A549 (cell line): Measurements from ENCODE around the gene APMAP. TPM values are rescaled to one million over a fixed set of nuclear protein-coding genes. Genes with fewer than 3 reads are reported as not detected.

Source experiments
- ATAC-seq, 2 experiments: fragments of 200-7000 bp in 1 of 2; fragments of >200 bp in 1 of 2; cut with Nextera tagmentation in 1 of 2; cut with Tn5 transposase in 1 of 2; 3 replicates each; pipeline versions ENCODE4 v1.8.0 to v1.9.1; 2018 to 2020; ENCODE audit warnings: mild to moderate bottlenecking in 1 of 2, moderate library complexity in 1 of 2
- CTCF ChIA-PET: fragments of 300-600 bp; sonication (Branson Sonifier 250); formaldehyde crosslinking; extraction: SDS; loops from one replicate; lab custom pipeline; 2021; ENCODE audit warnings: antibody characterized with exemption, inconsistent platforms; lab: Yijun Ruan, JAX
- POLR2A ChIA-PET: fragments of 350-600 bp; formaldehyde crosslinking; extraction: SDS; loops from one replicate; lab custom pipeline; 2021; ENCODE audit warnings: antibody characterized with exemption, inconsistent platforms; lab: Yijun Ruan, JAX
- DNase-seq, 2 experiments: peaks; one replicate each; pipeline versions ENCODE4 v3.0.0 to v3.0.0-alpha.2; 2011 to 2016; ENCODE audit warnings: low read depth in 1 of 2, low spot score in 1 of 2
- FAIRE-seq: peaks from 2 replicates; lab custom pipeline; 2011; peaks lifted over from hg19 to GRCh38; lab: Jason Lieb, UNC
- H3K27ac ChIP-seq, 2 experiments: fragments of >200 bp; sonication (Bioruptor Twin); formaldehyde crosslinking; 3 replicates each; pipeline ENCODE4 v1.5.1; 2016 to 2017
- H3K4me1 ChIP-seq: fragments of >200 bp; sonication (Bioruptor Twin); formaldehyde crosslinking; 3 replicates; pipeline ENCODE4 v1.6.1; 2016
- H3K4me2 ChIP-seq: fragments of >200 bp; sonication (Bioruptor Twin); formaldehyde crosslinking; 3 replicates; pipeline ENCODE4 v1.6.1; 2016
- H3K4me3 ChIP-seq: fragments of >200 bp; sonication (Bioruptor Twin); formaldehyde crosslinking; 3 replicates; pipeline ENCODE4 v1.5.1; 2016
- H3K9me3 ChIP-seq: fragments of >200 bp; sonication (Bioruptor Twin); formaldehyde crosslinking; 3 replicates; pipeline ENCODE4 v1.6.1; 2016
- CBX2 ChIP-seq: fragments of 200-600 bp; sonication (generic); IDR thresholded peaks from 2 replicates; pipeline ENCODE4 v1.6.1; 2016; ENCODE audit warnings: low read depth, mild to moderate bottlenecking, borderline replicate concordance
- CBX8 ChIP-seq: fragments of 200-600 bp; sonication (generic); IDR thresholded peaks from 2 replicates; pipeline ENCODE4 v1.6.1; 2016
- CHD2 ChIP-seq: fragments of 150-350 bp; IDR thresholded peaks from 2 replicates; pipeline ENCODE4 v1.6.1; 2014; ENCODE audit warnings: low read length; ENCODE audit not compliant: partially characterized antibody
- CHD4 ChIP-seq: fragments of 200-600 bp; sonication (generic); IDR thresholded peaks from 2 replicates; pipeline ENCODE4 v1.6.1; 2016; ENCODE audit warnings: antibody characterized with exemption, mild to moderate bottlenecking, borderline replicate concordance
- EHMT2 ChIP-seq: fragments of 200-600 bp; sonication (generic); IDR thresholded peaks from 2 replicates; pipeline ENCODE4 v1.6.1; 2016; ENCODE audit warnings: antibody characterized with exemption, low read depth, mild to moderate bottlenecking, moderate library complexity
- EP300 ChIP-seq, 2 experiments: fragments of >200 bp; sonication (Bioruptor Twin); formaldehyde crosslinking; IDR thresholded peaks; 2 replicates in 1 of 2; 3 replicates in 1 of 2; pipeline ENCODE4 v1.6.1; 2016 to 2017
- FOXS1 ChIP-seq: fragments of 250-450 bp; sonication (Bioruptor Pico); IDR thresholded peaks from 2 replicates; pipeline ENCODE4 v1.5.0; 2020; ENCODE audit warnings: mild to moderate bottlenecking, moderate library complexity
- GATA3 ChIP-seq: IDR thresholded peaks from 2 replicates; pipeline ENCODE4 v1.6.1; 2012; ENCODE audit warnings: borderline replicate concordance
- HEYL ChIP-seq: fragments of 250-450 bp; sonication (Bioruptor Pico); IDR thresholded peaks from 2 replicates; pipeline ENCODE4 v1.8.0; 2021; ENCODE audit warnings: mild to moderate bottlenecking, moderate library complexity
- KDM5A ChIP-seq: fragments of 200-600 bp; sonication (generic); IDR thresholded peaks from 2 replicates; pipeline ENCODE4 v1.6.1; 2016; ENCODE audit warnings: antibody characterized with exemption, mild to moderate bottlenecking
- MAFK ChIP-seq: fragments of 450-650 bp; IDR thresholded peaks from 2 replicates; pipeline ENCODE4 v1.6.1; 2014; ENCODE audit not compliant: partially characterized antibody
- MAZ ChIP-seq: fragments of 150-350 bp; IDR thresholded peaks from 2 replicates; pipeline ENCODE4 v1.6.1; 2014; ENCODE audit warnings: antibody characterized with exemption, low read depth, low read length, borderline replicate concordance
- POLR2A ChIP-seq: IDR thresholded peaks from 2 replicates; pipeline ENCODE4 v1.6.1; 2012; ENCODE audit warnings: mild to moderate bottlenecking, low read length
- POLR2AphosphoS2 ChIP-seq: conservative IDR thresholded peaks from 2 replicates; pipeline ENCODE4 v1.6.1; 2012; ENCODE audit warnings: low read length, improper control_type of control experiment, inconsistent platforms
- ZSCAN20 ChIP-seq: fragments of 250-450 bp; sonication (Bioruptor Pico); IDR thresholded peaks from 2 replicates; pipeline ENCODE4 v1.8.0; 2022; ENCODE audit warnings: mild to moderate bottlenecking, moderate library complexity
- WGBS: methylation state at CpG from one replicate; pipeline ENCODE4 v1.1.6; 2017; ENCODE audit errors: missing lambda C conversion rate; 5-methylcytosine and 5-hydroxymethylcytosine counted together
- polyA plus RNA-seq, 4 experiments: library from polyadenylated mRNA; depleted of rRNA in 3 of 4; stranded (reverse); fragments of >200 nt; fragmentation: RNase III in 1 of 4; extraction: RNeasy Plus Mini Kit Qiagen cat#74134 plus additional on column Dnase treatment in 1 of 4; gene quantifications; 2 replicates in 3 of 4; 3 replicates in 1 of 4; pipeline ENCODE4 v1.2.3, GENCODE V29; 2011 to 2017
- TF ChIP-seq, protein P1 (sequence below): IDR thresholded peaks from 2 replicates; pipeline ENCODE4 v1.6.1; 2012
- TF ChIP-seq, protein P2 (sequence below): IDR thresholded peaks from 2 replicates; pipeline ENCODE4 v1.6.1; 2012
- TF ChIP-seq, protein P3 (sequence below): fragments of 450-650 bp; IDR thresholded peaks from 2 replicates; pipeline ENCODE4 v1.6.1; 2014; ENCODE audit warnings: antibody characterized with exemption
- TF ChIP-seq, protein P4 (sequence below): fragments of 250-450 bp; sonication (Bioruptor Pico); IDR thresholded peaks from 2 replicates; pipeline ENCODE4 v1.5.0; 2020; ENCODE audit warnings: low read depth, mild to moderate bottlenecking, moderate library complexity
- TF ChIP-seq, protein P5 (sequence below): fragments of >200 bp; sonication (Bioruptor Twin); formaldehyde crosslinking; IDR thresholded peaks from 3 replicates; pipeline ENCODE4 v1.6.1; 2016

Gene APMAP
- polyA plus RNA-seq, 2 of the 4 experiments (the other 2 are of a cell fraction): 113 to 141 TPM

DNA sequence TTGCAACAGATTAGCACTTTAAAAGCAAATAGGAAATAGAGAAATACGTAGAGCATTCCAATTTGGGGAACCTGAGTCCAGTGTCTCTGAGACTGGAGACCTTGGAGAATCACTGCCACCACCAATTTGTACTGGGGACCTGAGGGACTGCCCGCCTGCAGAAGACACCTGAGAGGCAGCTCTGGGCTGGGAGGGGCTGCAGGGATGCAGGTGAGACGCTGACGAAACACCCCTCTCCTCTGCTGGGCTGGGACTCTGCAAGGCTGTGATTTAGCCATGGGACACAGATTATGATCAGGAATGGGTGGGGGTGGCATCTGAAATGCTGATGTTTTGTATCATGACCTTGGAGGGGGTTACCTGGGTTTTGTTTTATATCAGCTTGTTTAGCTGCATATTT lies 7.0 kb upstream of the APMAP start:
- ChIA-PET CTCF (interaction anchor here (0.7 to 9.1 kb wide), 8 partner anchors 10 to 506 kb away, joined by 3 to 113 read pairs (median 6); partner anchors contain the start of gene ACSS1), POLR2A (no interaction called here)
- Histone ChIP-seq H3K27ac (no peak overlapping the region; a peak in 1 of 6 replicates), H3K9me3 (peaks cover 7% of the 10 kb centered on the region; the same call in 1 of the 3 replicates), H3K4me3 (no peak overlapping the region), H3K4me2 (no peak overlapping the region), H3K4me1 (peaks cover 23% of the 10 kb centered on the region; the same call in 2 of the 3 replicates)
- DNase-seq: no peak
- TF ChIP-seq ZSCAN20 (CRISPR knock-in tag) (no peak), CBX8 (no peak), POLR2AphosphoS2 (no peak), CHD2 (no peak), HEYL (CRISPR knock-in tag) (no peak), POLR2A (no peak), MAFK (no peak)
- TF ChIP-seq, protein P1, sequence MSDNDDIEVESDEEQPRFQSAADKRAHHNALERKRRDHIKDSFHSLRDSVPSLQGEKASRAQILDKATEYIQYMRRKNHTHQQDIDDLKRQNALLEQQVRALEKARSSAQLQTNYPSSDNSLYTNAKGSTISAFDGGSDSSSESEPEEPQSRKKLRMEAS: no peak
- TF ChIP-seq, protein P2, sequence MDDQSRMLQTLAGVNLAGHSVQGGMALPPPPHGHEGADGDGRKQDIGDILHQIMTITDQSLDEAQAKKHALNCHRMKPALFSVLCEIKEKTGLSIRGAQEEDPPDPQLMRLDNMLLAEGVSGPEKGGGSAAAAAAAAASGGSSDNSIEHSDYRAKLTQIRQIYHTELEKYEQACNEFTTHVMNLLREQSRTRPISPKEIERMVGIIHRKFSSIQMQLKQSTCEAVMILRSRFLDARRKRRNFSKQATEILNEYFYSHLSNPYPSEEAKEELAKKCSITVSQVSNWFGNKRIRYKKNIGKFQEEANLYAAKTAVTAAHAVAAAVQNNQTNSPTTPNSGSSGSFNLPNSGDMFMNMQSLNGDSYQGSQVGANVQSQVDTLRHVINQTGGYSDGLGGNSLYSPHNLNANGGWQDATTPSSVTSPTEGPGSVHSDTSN: no peak
- TF ChIP-seq, protein P3, sequence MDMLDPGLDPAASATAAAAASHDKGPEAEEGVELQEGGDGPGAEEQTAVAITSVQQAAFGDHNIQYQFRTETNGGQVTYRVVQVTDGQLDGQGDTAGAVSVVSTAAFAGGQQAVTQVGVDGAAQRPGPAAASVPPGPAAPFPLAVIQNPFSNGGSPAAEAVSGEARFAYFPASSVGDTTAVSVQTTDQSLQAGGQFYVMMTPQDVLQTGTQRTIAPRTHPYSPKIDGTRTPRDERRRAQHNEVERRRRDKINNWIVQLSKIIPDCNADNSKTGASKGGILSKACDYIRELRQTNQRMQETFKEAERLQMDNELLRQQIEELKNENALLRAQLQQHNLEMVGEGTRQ: no peak
- TF ChIP-seq, all 56 proteins: peak for 0
- FAIRE-seq (no peak), ATAC-seq (no peak)
- 80% methylated on average over 4 of the region's 4 CpGs for WGBS

DNA sequence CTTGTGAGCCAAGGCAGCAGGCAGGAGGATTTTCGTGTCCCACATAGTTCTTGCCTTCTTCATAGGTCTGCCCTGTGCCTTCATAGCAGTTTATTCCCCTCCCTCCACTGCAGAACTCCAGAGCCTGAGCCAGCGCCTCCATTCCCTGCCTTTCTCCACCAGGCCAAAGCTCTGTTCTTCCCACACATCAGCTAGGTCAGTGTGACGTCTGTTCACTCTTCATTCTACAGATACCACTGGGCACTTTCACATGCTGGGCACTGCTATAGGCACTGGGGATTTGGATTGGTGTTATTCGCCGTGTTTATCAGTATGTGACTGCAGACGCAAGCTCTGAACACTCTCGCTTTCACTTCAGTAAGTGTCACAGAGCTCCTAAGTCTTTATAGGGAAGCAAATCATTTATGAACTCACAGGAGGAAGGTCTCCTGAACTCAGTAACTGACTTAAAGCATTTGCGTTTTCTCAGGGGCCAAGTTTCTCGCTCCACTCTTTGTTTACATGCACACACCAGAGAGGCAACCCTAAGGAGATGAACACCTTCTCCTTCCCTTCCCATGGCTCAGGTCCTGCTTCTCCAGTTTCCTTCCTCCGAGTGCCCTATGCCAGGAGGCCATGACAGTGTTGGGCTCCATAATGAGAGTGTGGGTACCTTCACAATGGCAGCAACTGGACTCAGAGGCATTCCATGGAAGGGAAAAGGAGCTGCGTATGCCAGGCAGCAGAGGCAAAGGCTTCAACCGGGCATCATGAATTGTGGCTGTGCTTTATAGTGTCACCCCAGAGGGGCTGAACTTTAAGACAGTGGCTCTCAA lies 6.3 kb upstream of the APMAP start:
- peaks cover 28% of the 10 kb centered on the region; the same call in 2 of the 3 replicates for H3K4me1 ChIP-seq
- H3K27ac ChIP-seq: no peak overlapping the region
- WGBS: 71% methylated on average over 12 of the region's 12 CpGs
- no peak for ATAC-seq
- FAIRE-seq: no peak
- H3K9me3 ChIP-seq: peaks cover 7% of the 10 kb centered on the region; the same call in 1 of the 3 replicates
- CTCF ChIA-PET: interaction anchor here (1.4 to 9.1 kb wide), 7 partner anchors 10 to 399 kb away, joined by 3 to 113 read pairs (median 7); partner anchors contain the start of gene ACSS1
- TF ChIP-seq EP300 (IDR thresholded peaks at IDR 0.05): no peak
- no peak for TF ChIP-seq CHD4
- no peak for DNase-seq
- H3K4me2 ChIP-seq: no peak overlapping the region
- POLR2A ChIA-PET: no interaction called here
- H3K4me3 ChIP-seq: no peak overlapping the region

DNA sequence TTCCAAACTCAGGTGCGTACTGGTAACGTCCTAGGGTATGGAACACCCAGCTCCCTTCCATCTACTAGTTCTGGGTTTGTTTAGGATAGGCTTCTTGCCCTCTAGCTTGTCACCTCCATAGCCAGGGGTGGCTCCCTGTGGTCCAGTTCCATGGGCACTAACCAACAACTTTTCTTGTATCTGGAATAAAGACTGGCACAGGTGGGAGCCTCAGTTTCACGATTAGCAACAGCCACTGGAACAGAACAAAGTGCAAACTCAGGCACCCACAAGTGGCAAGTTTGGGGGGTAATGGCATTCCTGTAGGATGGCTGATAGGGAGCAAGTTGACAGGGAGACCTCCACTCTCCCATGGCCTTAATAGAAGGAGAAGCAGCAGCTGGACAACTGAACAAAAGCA lies 5.6 kb upstream of the APMAP start:
- Histone ChIP-seq H3K27ac (no peak overlapping the region), H3K4me3 (no peak overlapping the region), H3K4me1 (peaks cover 35% of the 10 kb centered on the region), H3K4me2 (no peak overlapping the region), H3K9me3 (peaks cover 7% of the 10 kb centered on the region; the same call in 1 of the 3 replicates)
- ChIA-PET POLR2A (no interaction called here), CTCF (interaction anchor here (1.0 to 9.1 kb wide), 8 partner anchors 11 to 400 kb away, joined by 3 to 113 read pairs (median 15); partner anchors contain the start of genes ACSS1 and PYGB)
- TF ChIP-seq ZSCAN20 (CRISPR knock-in tag): no peak
- TF ChIP-seq, protein P4, sequence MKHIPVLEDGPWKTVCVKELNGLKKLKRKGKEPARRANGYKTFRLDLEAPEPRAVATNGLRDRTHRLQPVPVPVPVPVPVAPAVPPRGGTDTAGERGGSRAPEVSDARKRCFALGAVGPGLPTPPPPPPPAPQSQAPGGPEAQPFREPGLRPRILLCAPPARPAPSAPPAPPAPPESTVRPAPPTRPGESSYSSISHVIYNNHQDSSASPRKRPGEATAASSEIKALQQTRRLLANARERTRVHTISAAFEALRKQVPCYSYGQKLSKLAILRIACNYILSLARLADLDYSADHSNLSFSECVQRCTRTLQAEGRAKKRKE (CRISPR knock-in tag): no peak
- TF ChIP-seq, protein P1: no peak
- no peak for TF ChIP-seq EHMT2
- no peak for TF ChIP-seq MAFK
- no peak for TF ChIP-seq MAZ
- no peak for TF ChIP-seq KDM5A
- TF ChIP-seq CBX2: no peak
- no peak for TF ChIP-seq FOXS1 (CRISPR knock-in tag)
- TF ChIP-seq GATA3: no peak
- TF ChIP-seq, protein P5, sequence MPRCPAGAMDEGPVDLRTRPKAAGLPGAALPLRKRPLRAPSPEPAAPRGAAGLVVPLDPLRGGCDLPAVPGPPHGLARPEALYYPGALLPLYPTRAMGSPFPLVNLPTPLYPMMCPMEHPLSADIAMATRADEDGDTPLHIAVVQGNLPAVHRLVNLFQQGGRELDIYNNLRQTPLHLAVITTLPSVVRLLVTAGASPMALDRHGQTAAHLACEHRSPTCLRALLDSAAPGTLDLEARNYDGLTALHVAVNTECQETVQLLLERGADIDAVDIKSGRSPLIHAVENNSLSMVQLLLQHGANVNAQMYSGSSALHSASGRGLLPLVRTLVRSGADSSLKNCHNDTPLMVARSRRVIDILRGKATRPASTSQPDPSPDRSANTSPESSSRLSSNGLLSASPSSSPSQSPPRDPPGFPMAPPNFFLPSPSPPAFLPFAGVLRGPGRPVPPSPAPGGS: no peak
- FAIRE-seq (no peak), ATAC-seq (no peak), DNase-seq (no peak)
- WGBS: 59% methylated on average over 3 of the region's 3 CpGs
